ENCODE data around the gene ARHGEF28. TPM values are rescaled to one million over a fixed set of nuclear protein-coding genes. Genes with fewer than 3 reads are reported as not detected.

ARHGEF28 gene
- polyA plus RNA-seq, 3 donors: not detected

GRCh38 chr5:73944581-73944980 lies 318.6 kb downstream of the ARHGEF28 start:
- Histone ChIP-seq H3K36me3 (replicated peaks in 1 of 2; ENCODE audit: control insufficient read depth in 1 of 2, insufficient read depth in 2 of 2, low read length in 2 of 2) (no peaks in the 10 kb centered on the region), H3K27ac (ENCODE audit: low read depth in 1 of 2, low read length in 2 of 2) (no peak overlapping the region), H3K27me3 (ENCODE audit: control insufficient read depth in 2 of 2, insufficient read depth in 2 of 2, low read length in 2 of 2) (peaks cover 0 to 2% of the 10 kb centered on the region in 2 donors), H4K20me1 (ENCODE audit: insufficient read depth, low read length) (no peaks in the 10 kb centered on the region), H3K9me3 (replicated peaks in 1 of 2; ENCODE audit: control insufficient read depth in 1 of 2, insufficient read depth in 1 of 2, low read length in 2 of 2) (no peaks in the 10 kb centered on the region), H3K79me2 (ENCODE audit: insufficient read depth, low read length) (no peaks in the 10 kb centered on the region), H3K4me1 (ENCODE audit: control insufficient read depth in 1 of 2, insufficient read depth in 2 of 2, low read length in 2 of 2) (no peaks in the 10 kb centered on the region), H2AFZ (ENCODE audit: insufficient read depth, low read depth, low read length, poor library complexity, severe bottlenecking) (no peak overlapping the region), H3K4me2 (replicated peaks; ENCODE audit: extremely low read depth, low read length, poor library complexity, severe bottlenecking) (no peak overlapping the region), H3K9ac (ENCODE audit: insufficient read depth, low read length, poor library complexity, severe bottlenecking) (no peak overlapping the region), H3K4me3 (replicated peaks in 1 of 3; ENCODE audit: low read depth in 2 of 3, low read length in 3 of 3) (no peak overlapping the region)
- Mint-ChIP-seq H3K27ac (no peak overlapping the region), H3K4me1 (no peaks in the 10 kb centered on the region), H3K36me3 (no peaks in the 10 kb centered on the region), H3K9me3 (peaks cover 0 to 12% (median 3%) of the 10 kb centered on the region in 7 donors), H3K4me3 (no peak overlapping the region), H3K27me3 (ENCODE audit: low read depth in 3 of 3) (peaks cover 3 to 4% (median 4%) of the 10 kb centered on the region in 3 donors)
- intact Hi-C loops (cut with micrococcal nuclease): no loop called here
- TF ChIP-seq, protein P1, sequence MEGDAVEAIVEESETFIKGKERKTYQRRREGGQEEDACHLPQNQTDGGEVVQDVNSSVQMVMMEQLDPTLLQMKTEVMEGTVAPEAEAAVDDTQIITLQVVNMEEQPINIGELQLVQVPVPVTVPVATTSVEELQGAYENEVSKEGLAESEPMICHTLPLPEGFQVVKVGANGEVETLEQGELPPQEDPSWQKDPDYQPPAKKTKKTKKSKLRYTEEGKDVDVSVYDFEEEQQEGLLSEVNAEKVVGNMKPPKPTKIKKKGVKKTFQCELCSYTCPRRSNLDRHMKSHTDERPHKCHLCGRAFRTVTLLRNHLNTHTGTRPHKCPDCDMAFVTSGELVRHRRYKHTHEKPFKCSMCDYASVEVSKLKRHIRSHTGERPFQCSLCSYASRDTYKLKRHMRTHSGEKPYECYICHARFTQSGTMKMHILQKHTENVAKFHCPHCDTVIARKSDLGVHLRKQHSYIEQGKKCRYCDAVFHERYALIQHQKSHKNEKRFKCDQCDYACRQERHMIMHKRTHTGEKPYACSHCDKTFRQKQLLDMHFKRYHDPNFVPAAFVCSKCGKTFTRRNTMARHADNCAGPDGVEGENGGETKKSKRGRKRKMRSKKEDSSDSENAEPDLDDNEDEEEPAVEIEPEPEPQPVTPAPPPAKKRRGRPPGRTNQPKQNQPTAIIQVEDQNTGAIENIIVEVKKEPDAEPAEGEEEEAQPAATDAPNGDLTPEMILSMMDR (IDR thresholded peaks at IDR 0.05): no peak
- no CpG with 5 or more reads among the region's 1 CpG for WGBS (ENCODE audit: insufficient coverage)
- DNase-seq: no peak

- Mint-ChIP-seq H3K4me1 (no peaks in the 10 kb centered on the region), H3K4me3 (no peak overlapping the region), H3K27me3 (ENCODE audit: low read depth in 3 of 3) (peaks cover 3 to 4% (median 4%) of the 10 kb centered on the region in 3 donors), H3K9me3 (peaks cover 0 to 12% (median 3%) of the 10 kb centered on the region in 7 donors), H3K36me3 (no peaks in the 10 kb centered on the region), H3K27ac (no peak overlapping the region)
- no peaks in the 10 kb centered on the region for H3K4me1 ChIP-seq (ENCODE audit: control insufficient read depth in 1 of 2, insufficient read depth in 2 of 2, low read length in 2 of 2)
- H3K27ac ChIP-seq (ENCODE audit: low read depth in 1 of 2, low read length in 2 of 2): no peak overlapping the region
- no peak overlapping the region for H3K4me3 ChIP-seq (replicated peaks in 1 of 3; ENCODE audit: low read depth in 2 of 3, low read length in 3 of 3)
- H3K4me2 ChIP-seq (replicated peaks; ENCODE audit: extremely low read depth, low read length, poor library complexity, severe bottlenecking): no peak overlapping the region
- H4K20me1 ChIP-seq (ENCODE audit: insufficient read depth, low read length): no peaks in the 10 kb centered on the region
- no CpG with 5 or more reads among the region's 7 CpGs for whole genome bisulfite sequencing (ENCODE audit: insufficient coverage)
- no peaks in the 10 kb centered on the region for H3K36me3 ChIP-seq (replicated peaks in 1 of 2; ENCODE audit: control insufficient read depth in 1 of 2, insufficient read depth in 2 of 2, low read length in 2 of 2)
- no peak overlapping the region for H2AFZ ChIP-seq (ENCODE audit: insufficient read depth, low read depth, low read length, poor library complexity, severe bottlenecking)
- no peak for DNase-seq
- no peaks in the 10 kb centered on the region for H3K9me3 ChIP-seq (replicated peaks in 1 of 2; ENCODE audit: control insufficient read depth in 1 of 2, insufficient read depth in 1 of 2, low read length in 2 of 2)
- no peak overlapping the region for H3K9ac ChIP-seq (ENCODE audit: insufficient read depth, low read length, poor library complexity, severe bottlenecking)
- intact Hi-C loops (cut with micrococcal nuclease): no loop called here
- peaks cover 0 to 2% of the 10 kb centered on the region in 2 donors for H3K27me3 ChIP-seq (ENCODE audit: control insufficient read depth in 2 of 2, insufficient read depth in 2 of 2, low read length in 2 of 2)
- TF ChIP-seq, protein P1 (IDR thresholded peaks at IDR 0.05): no peak
- H3K79me2 ChIP-seq (ENCODE audit: insufficient read depth, low read length): no peaks in the 10 kb centered on the region
These were observed 319.5 kb downstream of the ARHGEF28 start for GRCh38 chr5:73945505-73945904.

All from CD14-positive monocyte (primary cell).